Amniotic stem cell (primary cell): ENCODE measurements around the gene SSR3.
"Not testable (repeated sequence)": the region's sequence is repeated elsewhere in the genome, so short reads cannot be mapped to it uniquely, and the experiment has no call there.

ENCODE experiments used
- DNase-seq: peaks from one replicate; lab custom pipeline; 2025; lab: John Stamatoyannopoulos, UW

SSR3 gene

GRCh38 chr3:156554842-156555687 is at the start of gene SSR3:
Gene SSR3 (minus strand): TSS chr3:156555117. CDS start chr3:156555089, 28 bp downstream.
- DNase-seq: peak; percentile 99

- DNase-seq: no peak
These were observed 49.2 kb upstream of the SSR3 start for GRCh38 chr3:156604064-156604641.

GRCh38 chr3:156603379-156604017 is 48.6 kb upstream of the SSR3 start:
- no peak for DNase-seq

- no peak for DNase-seq
These were observed 47.5 kb upstream of the SSR3 start for GRCh38 chr3:156602424-156602823.

- no peak for DNase-seq
These were observed 46.6 kb upstream of the SSR3 start for GRCh38 chr3:156601497-156601896.

- DNase-seq: no peak
These were observed 45.9 kb upstream of the SSR3 start for GRCh38 chr3:156600834-156601233.

- no peak for DNase-seq
These were observed 44.4 kb upstream of the SSR3 start for GRCh38 chr3:156599089-156599874.

GRCh38 chr3:156598413-156598812 is 43.5 kb upstream of the SSR3 start:
- DNase-seq: no peak

GRCh38 chr3:156594219-156594683 is 39.3 kb upstream of the SSR3 start:
- no peak for DNase-seq

GRCh38 chr3:156593814-156594213 is 38.9 kb upstream of the SSR3 start:
- no peak for DNase-seq

GRCh38 chr3:156589806-156590205 is 34.9 kb upstream of the SSR3 start:
- DNase-seq: not testable (repeated sequence)

GRCh38 chr3:156587760-156588069 is 32.8 kb upstream of the SSR3 start:
- no peak for DNase-seq

- no peak for DNase-seq
These were observed 32.2 kb upstream of the SSR3 start for GRCh38 chr3:156586905-156587759.

- no peak for DNase-seq
These were observed 28.6 kb upstream of the SSR3 start for GRCh38 chr3:156583469-156583868.

- no peak for DNase-seq
These were observed 27.7 kb upstream of the SSR3 start for GRCh38 chr3:156582532-156583183.

- DNase-seq: no peak
These were observed 27.0 kb upstream of the SSR3 start for GRCh38 chr3:156581954-156582353.

GRCh38 chr3:156581033-156581432 is 26.1 kb upstream of the SSR3 start:
- DNase-seq: no peak

GRCh38 chr3:156579427-156579851 is 24.5 kb upstream of the SSR3 start:
- no peak for DNase-seq

- peak; percentile 38 for DNase-seq
These were observed 22.8 kb upstream of the SSR3 start for GRCh38 chr3:156577736-156578135.

GRCh38 chr3:156576651-156577348 is 21.9 kb upstream of the SSR3 start:
- no peak for DNase-seq
